ENCODE results near the gene COPE. TPM values are rescaled to one million over a fixed set of nuclear protein-coding genes. Genes with fewer than 3 reads are reported as not detected.

COPE gene
- total RNA-seq, 2 experiments from 2014 or later: 217 to 220 TPM

DNA sequence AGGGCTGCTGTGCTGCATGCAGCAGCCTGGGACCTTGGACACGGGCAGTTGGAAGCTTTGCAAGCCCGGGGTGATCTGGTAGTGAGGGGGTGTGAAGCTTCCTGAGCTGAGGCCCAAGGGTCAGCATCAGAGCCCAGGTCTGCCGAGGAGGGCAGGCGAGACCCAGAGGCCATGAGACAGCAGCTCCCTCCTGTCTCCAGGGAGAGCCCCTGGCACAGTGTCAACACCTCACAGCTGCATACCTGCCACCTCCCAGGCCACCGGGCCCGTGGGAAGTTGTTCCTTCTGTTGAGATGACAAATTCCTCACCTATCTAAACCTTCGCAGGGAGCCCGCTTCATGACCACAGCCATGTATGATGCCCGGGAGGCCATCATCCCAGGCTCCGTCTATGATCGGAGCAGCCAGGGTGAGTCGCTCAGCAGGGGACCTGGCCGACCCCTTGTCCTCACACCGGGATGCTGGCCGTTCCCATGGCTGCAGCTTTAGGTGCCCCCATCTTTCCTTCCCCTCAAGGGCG is 55.3 kb downstream of the COPE start:
- POLR2A ChIA-PET: no interaction called here

DNA sequence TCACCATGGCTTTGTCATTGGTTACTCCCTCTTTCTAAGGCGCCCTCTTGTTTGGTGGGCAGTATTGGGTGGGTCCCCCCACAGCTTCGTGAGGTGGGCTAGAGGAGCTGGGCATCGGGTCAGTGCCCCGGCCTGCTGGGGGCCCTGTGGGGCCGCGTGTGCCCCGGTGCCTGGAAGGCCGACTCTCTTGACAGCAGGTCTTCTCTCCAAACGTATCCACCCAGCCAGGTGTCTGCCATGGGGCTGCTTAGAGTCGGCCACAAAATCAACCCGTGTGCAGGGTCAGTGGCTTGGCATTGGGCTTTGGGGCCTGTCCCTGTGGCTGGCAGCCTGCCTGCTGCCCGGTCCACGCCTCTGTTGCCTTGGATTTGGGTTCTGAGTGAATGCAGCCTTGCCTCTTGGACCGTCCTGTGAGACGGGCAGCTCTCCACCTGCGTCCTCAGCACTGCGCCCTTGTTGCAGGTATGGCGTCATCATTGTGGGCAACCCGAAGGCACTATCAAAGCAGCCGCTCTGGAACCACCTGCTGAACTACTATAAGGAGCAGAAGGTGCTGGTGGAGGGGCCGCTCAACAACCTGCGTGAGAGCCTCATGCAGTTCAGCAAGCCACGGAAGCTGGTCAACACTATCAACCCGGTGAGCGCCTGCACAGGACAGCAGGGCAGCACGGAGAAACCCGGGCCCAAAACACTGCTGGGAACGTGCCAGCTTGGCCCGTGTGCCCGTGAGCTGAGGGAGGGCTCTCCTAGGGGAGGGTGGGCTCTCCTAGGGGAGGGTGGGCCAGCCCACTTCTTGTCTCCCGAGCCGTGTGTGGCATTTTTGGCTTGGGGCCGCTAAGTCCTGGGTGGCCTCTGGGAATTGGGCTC is 56.0 kb downstream of the COPE start:
- Mint-ChIP-seq H3K4me1 (ENCODE audit: low read depth) (peaks cover 3% of the 10 kb centered on the region), H3K9me3 (no peaks in the 10 kb centered on the region), H3K27ac (no peak overlapping the region), H3K27me3 (no peaks in the 10 kb centered on the region), H3K4me3 (no peak overlapping the region), H3K36me3 (peaks cover 44% of the 10 kb centered on the region)
- DNase-seq: no peak
- CTCF ChIA-PET: no interaction called here
- intact Hi-C loops (cut with micrococcal nuclease): no loop called here
- POLR2A ChIA-PET: no interaction called here

More for the DNA sequence above, 55.3 kb downstream of the COPE start:
- peaks cover 45% of the 10 kb centered on the region for H3K36me3 Mint-ChIP-seq
- intact Hi-C loops (cut with micrococcal nuclease): no loop called here
- H3K4me1 Mint-ChIP-seq (ENCODE audit: low read depth): peaks cover 3% of the 10 kb centered on the region
- no peaks in the 10 kb centered on the region for H3K27me3 Mint-ChIP-seq
- DNase-seq: no peak
- H3K27ac Mint-ChIP-seq: no peak overlapping the region
- H3K4me3 Mint-ChIP-seq: no peak overlapping the region
- H3K9me3 Mint-ChIP-seq: no peaks in the 10 kb centered on the region
- CTCF ChIA-PET: no interaction called here

DNA sequence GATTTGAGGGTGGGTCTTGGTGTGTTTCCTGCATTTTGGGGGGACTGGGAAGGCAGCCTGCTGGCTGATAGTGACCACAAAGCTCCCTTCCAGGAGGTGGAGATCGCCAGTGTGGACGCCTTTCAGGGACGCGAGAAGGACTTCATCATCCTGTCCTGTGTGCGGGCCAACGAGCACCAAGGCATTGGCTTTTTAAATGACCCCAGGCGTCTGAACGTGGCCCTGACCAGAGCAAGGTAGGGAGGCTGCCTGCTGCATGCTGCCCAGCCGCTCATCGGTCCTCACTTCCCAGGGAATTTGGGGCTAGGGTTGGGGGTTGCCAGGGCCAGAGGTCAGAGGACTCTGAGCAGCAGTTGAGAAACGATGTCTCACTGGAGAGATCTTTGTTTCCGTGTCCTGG is 57.3 kb downstream of the COPE start:
- H3K27ac Mint-ChIP-seq: no peak overlapping the region
- ChIA-PET CTCF (interaction anchor here (1.4 kb wide), 1 partner anchor 15 kb away, joined by 5 read pairs; no protein-coding TSS in a partner anchor), POLR2A (no interaction called here)
- H3K36me3 Mint-ChIP-seq: peaks cover 40% of the 10 kb centered on the region
- intact Hi-C loops (cut with micrococcal nuclease): no loop called here
- no peaks in the 10 kb centered on the region for H3K9me3 Mint-ChIP-seq
- H3K4me3 Mint-ChIP-seq: no peak overlapping the region
- no peak for DNase-seq
- H3K4me1 Mint-ChIP-seq (ENCODE audit: low read depth): no peaks in the 10 kb centered on the region
- H3K27me3 Mint-ChIP-seq: no peaks in the 10 kb centered on the region

DNA sequence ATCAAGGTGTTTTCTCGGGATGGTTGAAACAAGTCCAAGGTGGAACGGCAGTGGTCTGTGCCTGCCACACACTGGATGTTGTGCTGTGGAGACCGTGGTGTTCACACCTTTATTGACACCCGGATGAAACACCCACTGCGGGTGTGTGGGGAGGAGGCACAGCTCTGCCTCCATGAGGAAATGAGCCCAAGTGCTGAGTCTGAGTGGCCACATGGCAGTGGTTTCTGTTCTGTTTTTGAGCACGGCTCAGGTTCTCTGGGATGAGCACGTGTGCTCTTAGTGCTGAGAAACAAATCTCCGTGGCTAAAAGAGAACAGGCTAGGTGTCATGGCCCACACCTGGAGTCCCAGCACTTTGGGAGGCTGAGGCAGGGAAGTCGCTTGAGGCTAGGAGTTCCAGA is 58.0 kb downstream of the COPE start:
- ChIA-PET CTCF (interaction anchor here (1.4 kb wide), 1 partner anchor 14 kb away, joined by 5 read pairs; no protein-coding TSS in a partner anchor), POLR2A (no interaction called here)
- no peak for DNase-seq
- Mint-ChIP-seq H3K27ac (no peak overlapping the region), H3K27me3 (no peaks in the 10 kb centered on the region), H3K4me3 (no peak overlapping the region), H3K36me3 (peaks cover 43% of the 10 kb centered on the region), H3K4me1 (ENCODE audit: low read depth) (no peaks in the 10 kb centered on the region), H3K9me3 (no peaks in the 10 kb centered on the region)
- intact Hi-C loops (cut with micrococcal nuclease): no loop called here

DNA sequence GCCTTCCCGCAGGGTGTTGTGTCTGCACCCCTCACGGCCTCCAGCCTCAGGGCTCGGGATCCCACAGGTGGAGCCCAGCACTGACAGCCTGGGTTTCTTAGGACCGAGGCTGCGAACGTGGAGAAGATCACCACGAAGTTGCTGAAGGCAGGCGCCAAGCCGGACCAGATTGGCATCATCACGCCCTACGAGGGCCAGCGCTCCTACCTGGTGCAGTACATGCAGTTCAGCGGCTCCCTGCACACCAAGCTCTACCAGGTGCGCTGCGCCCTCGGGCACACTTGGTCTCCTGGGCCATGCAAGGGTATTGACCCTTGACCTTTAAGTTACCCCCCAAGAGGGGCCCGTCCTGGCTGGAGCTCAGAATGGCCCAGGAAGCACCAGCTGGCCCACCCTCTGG is 58.5 kb downstream of the COPE start:
- ChIA-PET CTCF (interaction anchor here (1.4 kb wide), 1 partner anchor 14 kb away, joined by 5 read pairs; no protein-coding TSS in a partner anchor), POLR2A (no interaction called here)
- no peaks in the 10 kb centered on the region for H3K27me3 Mint-ChIP-seq
- no peaks in the 10 kb centered on the region for H3K4me1 Mint-ChIP-seq (ENCODE audit: low read depth)
- H3K27ac Mint-ChIP-seq: no peak overlapping the region
- DNase-seq: no peak
- intact Hi-C loops (cut with micrococcal nuclease): no loop called here
- H3K4me3 Mint-ChIP-seq: no peak overlapping the region
- peaks cover 46% of the 10 kb centered on the region for H3K36me3 Mint-ChIP-seq
- H3K9me3 Mint-ChIP-seq: no peaks in the 10 kb centered on the region

DNA sequence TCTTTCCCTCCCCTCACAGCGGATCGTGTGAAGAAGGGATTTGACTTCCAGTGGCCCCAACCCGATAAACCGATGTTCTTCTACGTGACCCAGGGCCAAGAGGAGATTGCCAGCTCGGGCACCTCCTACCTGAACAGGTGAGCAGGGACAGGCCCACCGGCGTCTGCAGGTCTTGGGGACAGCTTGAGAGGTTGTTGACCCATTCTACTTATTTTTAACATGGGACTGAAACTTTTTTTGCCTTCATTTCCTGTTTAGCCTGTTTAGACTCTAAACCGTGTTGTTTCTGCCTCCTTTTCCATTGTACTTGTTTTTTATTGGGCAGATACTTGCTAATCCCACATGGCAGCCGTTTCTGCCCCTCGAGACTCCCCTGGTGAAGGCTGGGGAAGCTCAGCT is 58.9 kb downstream of the COPE start:
- intact Hi-C loops (cut with micrococcal nuclease): no loop called here
- Mint-ChIP-seq H3K9me3 (no peaks in the 10 kb centered on the region), H3K27ac (no peak overlapping the region), H3K4me1 (ENCODE audit: low read depth) (no peaks in the 10 kb centered on the region), H3K36me3 (peaks cover 49% of the 10 kb centered on the region), H3K27me3 (no peaks in the 10 kb centered on the region), H3K4me3 (no peak overlapping the region)
- ChIA-PET CTCF (interaction anchor here (1.4 to 5.0 kb wide), 2 partner anchors 12 to 13 kb away, joined by 5 to 30 read pairs; no protein-coding TSS in a partner anchor), POLR2A (no interaction called here)
- DNase-seq: no peak

DNA sequence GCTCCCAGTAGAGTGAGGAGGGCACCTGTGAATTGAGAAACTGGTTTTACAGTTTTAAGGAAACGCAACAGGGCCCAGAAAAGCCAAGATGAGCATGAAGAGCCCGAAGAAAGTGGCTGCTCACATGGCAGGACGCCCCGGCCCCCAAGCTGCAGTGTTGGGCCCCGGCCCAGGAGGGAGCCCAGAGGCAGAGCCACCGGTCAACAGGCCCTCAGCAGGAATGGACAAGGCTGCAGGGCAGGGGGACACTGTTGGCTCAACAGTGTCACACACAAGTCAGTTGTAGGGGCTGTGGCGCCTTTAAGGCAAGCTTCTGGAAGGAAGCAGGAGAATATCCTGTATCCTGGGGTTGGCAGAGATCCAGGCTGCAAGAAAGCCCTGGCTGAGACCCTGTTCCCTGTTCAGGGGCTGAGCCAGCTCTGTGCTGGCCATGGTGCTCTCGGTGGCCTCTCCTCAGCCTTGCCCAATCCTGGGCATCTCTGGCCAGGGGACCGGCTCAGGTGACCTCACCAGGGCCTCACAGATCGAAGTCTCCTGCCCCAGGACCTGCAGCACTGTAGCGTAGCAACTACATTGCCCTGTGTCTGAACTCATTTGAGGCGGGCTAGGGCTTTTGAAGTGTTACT is 59.4 kb downstream of the COPE start:
- intact Hi-C loops (cut with micrococcal nuclease): no loop called here
- H3K36me3 Mint-ChIP-seq: peaks cover 53% of the 10 kb centered on the region
- no peak for DNase-seq
- no peaks in the 10 kb centered on the region for H3K4me1 Mint-ChIP-seq (ENCODE audit: low read depth)
- H3K27ac Mint-ChIP-seq: no peak overlapping the region
- ChIA-PET CTCF (interaction anchor here (5.0 kb wide), 1 partner anchor 12 kb away, joined by 30 read pairs; no protein-coding TSS in a partner anchor), POLR2A (no interaction called here)
- no peak overlapping the region for H3K4me3 Mint-ChIP-seq
- H3K27me3 Mint-ChIP-seq: no peaks in the 10 kb centered on the region
- H3K9me3 Mint-ChIP-seq: no peaks in the 10 kb centered on the region

DNA sequence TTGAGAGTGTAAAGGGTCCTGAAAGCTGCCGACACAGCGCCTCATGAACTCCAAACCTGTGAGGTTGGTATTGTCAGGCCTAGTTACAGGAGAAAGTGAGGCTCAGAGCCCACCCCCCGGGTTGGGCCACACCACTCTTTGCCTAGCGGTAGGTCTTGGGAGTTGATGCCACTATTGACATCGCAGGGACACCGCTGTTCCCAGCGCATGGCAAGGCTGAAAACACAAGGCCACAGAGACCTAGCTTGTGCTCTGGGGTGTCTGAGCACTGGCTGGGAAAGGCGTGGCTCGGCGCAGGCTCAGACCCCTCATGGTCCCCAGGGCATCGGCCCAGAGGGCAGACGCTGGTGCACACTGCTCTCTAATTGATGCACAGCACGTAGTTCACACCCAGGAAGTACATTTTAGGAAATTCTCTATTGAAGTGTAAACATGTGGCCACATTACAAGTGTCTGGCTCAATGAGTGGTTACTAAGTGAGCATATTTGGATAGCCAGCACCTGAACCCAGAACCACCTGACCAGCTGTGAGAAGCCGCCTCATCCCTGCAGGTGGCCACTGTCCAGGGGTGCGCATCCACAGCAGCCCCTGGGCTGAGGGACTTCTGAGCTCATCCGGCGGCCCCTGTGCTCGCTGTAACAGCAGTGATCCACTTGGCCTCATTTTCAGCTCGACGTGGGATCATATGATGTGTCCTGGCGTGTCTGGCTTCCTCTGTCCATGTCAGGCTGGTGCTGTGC is 60.1 kb downstream of the COPE start:
- Mint-ChIP-seq H3K4me3 (no peak overlapping the region), H3K36me3 (peaks cover 55% of the 10 kb centered on the region), H3K27me3 (no peaks in the 10 kb centered on the region), H3K4me1 (ENCODE audit: low read depth) (no peaks in the 10 kb centered on the region), H3K27ac (no peak overlapping the region), H3K9me3 (no peaks in the 10 kb centered on the region)
- POLR2A ChIA-PET: no interaction called here
- intact Hi-C loops (cut with micrococcal nuclease): no loop called here
- CTCF ChIA-PET: interaction anchor here (5.0 kb wide), 1 partner anchor 11 kb away, joined by 30 read pairs; no protein-coding TSS in a partner anchor
- DNase-seq: no peak

DNA sequence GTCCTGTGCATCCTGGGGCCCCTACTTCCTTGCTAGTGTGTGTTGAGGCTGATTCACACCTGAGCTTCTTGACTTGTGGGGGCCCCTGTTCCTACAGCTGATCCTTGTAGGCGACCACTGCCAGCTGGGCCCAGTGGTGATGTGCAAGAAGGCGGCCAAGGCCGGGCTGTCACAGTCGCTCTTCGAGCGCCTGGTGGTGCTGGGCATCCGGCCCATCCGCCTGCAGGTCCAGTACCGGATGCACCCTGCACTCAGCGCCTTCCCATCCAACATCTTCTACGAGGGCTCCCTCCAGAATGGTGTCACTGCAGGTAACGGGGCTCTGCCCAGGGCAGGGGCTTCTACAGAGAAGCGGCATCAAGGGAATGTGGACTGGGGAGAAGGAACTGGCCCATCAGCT is 62.0 kb downstream of the COPE start:
- ChIA-PET POLR2A (no interaction called here), CTCF (interaction anchor here (1.2 to 5.0 kb wide), 3 partner anchors 9 to 406 kb away, joined by 4 to 30 read pairs (median 17); no protein-coding TSS in a partner anchor)
- no peaks in the 10 kb centered on the region for H3K9me3 Mint-ChIP-seq
- DNase-seq: no peak
- H3K36me3 Mint-ChIP-seq: peaks cover 59% of the 10 kb centered on the region
- H3K4me3 Mint-ChIP-seq: no peak overlapping the region
- H3K4me1 Mint-ChIP-seq (ENCODE audit: low read depth): no peaks in the 10 kb centered on the region
- H3K27ac Mint-ChIP-seq: no peak overlapping the region
- no peaks in the 10 kb centered on the region for H3K27me3 Mint-ChIP-seq
- intact Hi-C loops (cut with micrococcal nuclease): no loop called here

DNA sequence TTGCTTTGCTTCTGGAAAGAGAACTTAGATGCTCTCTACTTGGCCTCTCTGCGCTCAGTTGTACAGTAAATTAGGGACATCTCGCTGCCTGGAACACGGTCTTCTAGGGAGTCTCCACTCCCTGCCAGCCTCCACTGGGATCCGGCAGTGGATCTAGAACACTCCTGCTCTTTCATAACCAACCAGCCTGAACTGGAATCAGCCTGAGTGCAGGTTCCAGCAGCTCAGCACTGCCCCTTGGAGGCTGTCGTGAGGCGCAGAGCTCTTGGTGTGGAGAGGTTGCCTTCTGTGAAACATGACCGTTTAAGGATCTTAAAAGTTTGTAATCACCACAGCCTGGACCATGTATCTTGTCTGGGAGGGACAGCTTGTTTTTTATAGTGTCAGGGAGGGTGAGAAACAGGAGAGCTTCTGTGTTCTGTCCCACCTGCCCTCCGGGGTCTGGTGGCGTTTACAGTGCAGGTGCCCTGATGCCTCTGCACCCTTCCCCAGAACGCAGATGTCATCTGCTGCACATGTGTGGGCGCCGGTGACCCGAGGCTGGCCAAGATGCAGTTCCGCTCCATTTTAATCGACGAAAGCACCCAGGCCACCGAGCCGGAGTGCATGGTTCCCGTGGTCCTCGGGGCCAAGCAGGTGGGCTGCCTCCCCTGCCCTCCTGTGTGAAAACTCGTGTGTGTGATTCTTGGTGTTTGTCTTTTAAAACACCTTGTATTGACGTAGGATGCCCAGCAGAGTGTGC is 62.6 kb downstream of the COPE start:
- Mint-ChIP-seq H3K27me3 (no peaks in the 10 kb centered on the region), H3K9me3 (no peaks in the 10 kb centered on the region), H3K36me3 (peaks cover 53% of the 10 kb centered on the region), H3K4me1 (ENCODE audit: low read depth) (no peaks in the 10 kb centered on the region), H3K4me3 (no peak overlapping the region), H3K27ac (no peak overlapping the region)
- POLR2A ChIA-PET: no interaction called here
- no peak for DNase-seq
- CTCF ChIA-PET: interaction anchor here (0.7 to 5.0 kb wide), 5 partner anchors 9 to 83 kb away, joined by 3 to 30 read pairs (median 4); no protein-coding TSS in a partner anchor
- intact Hi-C loops (cut with micrococcal nuclease): no loop called here

DNA sequence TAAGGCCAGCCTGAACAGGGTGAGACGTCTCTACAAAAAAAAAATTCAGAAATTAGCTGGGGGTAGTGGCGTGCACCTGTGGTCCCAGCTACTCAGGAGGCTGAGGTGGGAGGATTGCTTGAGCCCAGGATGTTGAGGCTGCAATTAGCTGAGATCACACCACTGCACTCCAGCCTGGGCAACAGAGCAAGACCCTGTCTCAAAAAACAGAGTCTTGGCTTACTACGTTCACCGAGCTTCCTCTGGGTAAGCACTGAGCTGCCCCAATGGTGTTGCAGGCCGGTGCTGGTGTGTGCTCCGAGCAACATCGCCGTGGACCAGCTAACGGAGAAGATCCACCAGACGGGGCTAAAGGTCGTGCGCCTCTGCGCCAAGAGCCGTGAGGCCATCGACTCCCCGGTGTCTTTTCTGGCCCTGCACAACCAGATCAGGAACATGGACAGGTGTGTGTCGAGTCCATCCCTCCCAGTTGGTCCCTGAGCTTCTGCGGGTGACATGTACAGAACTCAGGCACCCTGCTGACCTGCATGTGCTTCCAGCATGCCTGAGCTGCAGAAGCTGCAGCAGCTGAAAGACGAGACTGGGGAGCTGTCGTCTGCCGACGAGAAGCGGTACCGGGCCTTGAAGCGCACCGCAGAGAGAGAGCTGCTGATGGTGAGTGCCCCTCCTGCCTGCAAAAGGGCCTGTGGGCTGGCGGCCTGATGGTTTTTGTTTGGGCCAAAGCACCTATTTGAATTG is 63.4 kb downstream of the COPE start:
- no peaks in the 10 kb centered on the region for H3K27me3 Mint-ChIP-seq
- peaks cover 51% of the 10 kb centered on the region for H3K36me3 Mint-ChIP-seq
- ChIA-PET POLR2A (no interaction called here), CTCF (interaction anchor here (0.7 to 5.0 kb wide), 5 partner anchors 8 to 84 kb away, joined by 3 to 30 read pairs (median 4); no protein-coding TSS in a partner anchor)
- H3K4me3 Mint-ChIP-seq: no peak overlapping the region
- no peaks in the 10 kb centered on the region for H3K9me3 Mint-ChIP-seq
- no peak for DNase-seq
- H3K4me1 Mint-ChIP-seq (ENCODE audit: low read depth): peaks cover 1% of the 10 kb centered on the region
- intact Hi-C loops (cut with micrococcal nuclease): no loop called here
- no peak overlapping the region for H3K27ac Mint-ChIP-seq

All from activated CD4-positive, alpha-beta memory T cell treated with anti-CD3 and anti-CD28 coated beads for 36 hours (primary cell).